GM10266 (cell line): Measurements from ENCODE around the gene GLRA3.
"Not testable (repeated sequence)": the region's sequence is repeated elsewhere in the genome, so short reads cannot be mapped to it uniquely, and the experiment has no call there.

ENCODE experiments used
- DNase-seq: peaks from one replicate; pipeline ENCODE4 v3.0.0; 2012; ENCODE audit errors: extremely low spot score
- CTCF ChIP-seq: IDR thresholded peaks from 2 replicates; pipeline ENCODE4 v1.5.1; 2012; ENCODE audit warnings: mild to moderate bottlenecking, low read depth; ENCODE audit not compliant: control insufficient read depth, insufficient read depth; ENCODE audit errors: missing control alignments

The GLRA3 gene

GRCh38 chr4:174707902-174708301 is 121.1 kb downstream of the GLRA3 start:
- TF ChIP-seq CTCF = no peak
- no peak for DNase-seq

GRCh38 chr4:174707051-174707676 is 121.9 kb downstream of the GLRA3 start:
- DNase-seq = peak; percentile 6
- TF ChIP-seq CTCF = no peak

GRCh38 chr4:174702979-174703478 is 126.0 kb downstream of the GLRA3 start:
- DNase-seq = no peak
- TF ChIP-seq CTCF = no peak

- no peak for DNase-seq
- no peak for TF ChIP-seq CTCF
These were observed 129.4 kb downstream of the GLRA3 start for GRCh38 chr4:174699654-174700053.

- DNase-seq = no peak
- no peak for TF ChIP-seq CTCF
These were observed 131.2 kb downstream of the GLRA3 start for GRCh38 chr4:174697896-174698295.

GRCh38 chr4:174697202-174697601 is 131.8 kb downstream of the GLRA3 start:
- no peak for DNase-seq
- no peak for TF ChIP-seq CTCF

GRCh38 chr4:174696657-174697056 is 132.4 kb downstream of the GLRA3 start:
- no peak for TF ChIP-seq CTCF
- DNase-seq = no peak

GRCh38 chr4:174691876-174692275 is 137.2 kb downstream of the GLRA3 start:
- DNase-seq = not testable (repeated sequence)
